GM19324 (cell line): ENCODE data around the gene MINK1.
"Not testable (repeated sequence)": the region's sequence is repeated elsewhere in the genome, so short reads cannot be mapped to it uniquely, and the experiment has no call there.

Source experiments
- ATAC-seq: cut with Tn5 transposase; IDR thresholded peaks from one replicate; pipeline ENCODE4 v1.9.1; 2021; ENCODE audit warnings: mild to moderate bottlenecking, moderate library complexity; ENCODE audit not compliant: unreplicated experiment, low FRiP score

The MINK1 gene

DNA sequence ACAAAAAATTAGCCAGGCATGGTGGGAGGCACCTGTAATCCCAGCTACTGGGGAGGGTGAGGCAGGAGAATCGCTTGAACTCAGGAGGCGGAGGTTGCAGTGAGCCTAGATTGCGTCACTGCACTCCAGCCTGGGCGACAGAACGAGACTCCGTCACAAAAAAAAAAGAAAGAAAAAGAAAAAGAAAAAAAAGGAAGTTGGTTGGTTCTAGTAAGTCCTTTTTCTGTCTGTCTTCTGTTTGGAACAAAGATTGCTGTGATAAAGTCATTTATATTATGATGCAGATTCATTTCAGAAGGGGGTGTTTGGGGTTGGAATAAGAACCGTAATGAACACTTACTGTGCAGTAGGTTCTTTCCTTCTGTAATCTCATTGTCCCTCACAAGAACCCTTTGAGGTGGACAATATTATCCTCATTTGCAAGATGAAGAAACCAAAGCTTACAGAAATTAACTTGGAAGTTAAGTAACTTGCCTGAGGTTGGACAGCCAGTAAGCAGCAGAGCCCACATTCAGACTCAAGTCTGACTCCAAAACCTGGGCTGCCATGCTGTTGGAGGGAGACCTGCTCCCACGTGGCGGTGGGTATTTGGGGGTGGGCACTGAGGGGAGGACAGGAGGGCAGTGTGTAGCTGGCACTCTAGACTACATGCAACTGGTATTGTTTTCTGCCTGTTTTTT lies 10.3 kb downstream of the MINK1 start:
- no peak for ATAC-seq

DNA sequence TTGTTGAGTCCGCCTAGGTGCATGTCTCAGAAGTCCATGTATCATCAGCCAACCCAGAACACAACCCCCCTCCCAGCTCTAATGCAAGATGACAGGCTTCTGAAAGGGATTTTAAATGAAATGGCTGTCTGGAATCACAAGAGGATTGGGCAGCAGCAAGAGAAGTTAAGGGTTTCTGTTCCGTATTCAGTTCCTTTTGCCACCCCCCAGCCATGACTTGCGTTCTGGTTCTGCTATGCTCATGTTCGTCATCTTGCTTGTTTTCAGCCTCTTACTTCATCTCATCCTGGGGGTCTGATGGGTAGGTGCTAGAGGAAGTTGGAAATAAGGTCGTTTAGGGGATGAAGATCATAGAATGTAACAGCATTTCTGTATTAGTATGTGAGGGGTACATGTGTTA lies 12.0 kb downstream of the MINK1 start:
- no peak for ATAC-seq

DNA sequence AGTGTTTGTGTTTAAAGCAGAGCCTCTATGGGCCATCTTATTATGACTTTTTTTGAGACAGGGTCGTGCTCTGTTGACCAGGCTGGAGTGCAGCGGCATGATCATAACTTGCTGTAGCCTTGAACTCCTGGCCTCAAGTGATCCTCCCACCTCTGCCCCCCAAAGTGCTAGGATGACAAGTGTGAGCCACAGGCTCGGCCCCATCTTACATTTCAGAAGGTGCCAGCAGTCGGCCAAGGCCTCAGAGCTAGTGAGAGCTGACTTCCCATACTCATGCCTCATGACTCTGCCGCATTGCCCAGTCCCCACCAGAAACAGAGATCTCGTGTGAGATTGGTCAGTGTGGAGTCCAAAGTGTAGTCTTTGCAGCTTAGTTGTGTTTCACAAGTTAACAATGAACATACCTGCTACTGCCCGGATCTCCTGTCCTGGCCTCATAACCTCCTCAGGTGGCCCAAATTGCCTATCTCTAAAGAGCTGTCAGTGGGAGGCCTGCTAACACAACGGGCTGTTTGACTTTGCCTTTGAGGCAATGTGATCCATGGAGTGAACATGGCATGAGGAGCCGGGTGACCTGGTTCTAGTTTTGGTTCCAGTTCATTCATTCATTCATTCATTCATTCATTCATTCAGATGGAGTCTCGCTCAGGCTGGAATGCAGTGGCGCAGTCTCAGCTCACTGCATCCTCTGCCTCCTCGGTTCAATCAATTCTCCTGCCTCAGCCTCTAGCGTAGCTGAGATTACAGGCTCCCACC lies 13.7 kb downstream of the MINK1 start:
- ATAC-seq, result no peak

DNA sequence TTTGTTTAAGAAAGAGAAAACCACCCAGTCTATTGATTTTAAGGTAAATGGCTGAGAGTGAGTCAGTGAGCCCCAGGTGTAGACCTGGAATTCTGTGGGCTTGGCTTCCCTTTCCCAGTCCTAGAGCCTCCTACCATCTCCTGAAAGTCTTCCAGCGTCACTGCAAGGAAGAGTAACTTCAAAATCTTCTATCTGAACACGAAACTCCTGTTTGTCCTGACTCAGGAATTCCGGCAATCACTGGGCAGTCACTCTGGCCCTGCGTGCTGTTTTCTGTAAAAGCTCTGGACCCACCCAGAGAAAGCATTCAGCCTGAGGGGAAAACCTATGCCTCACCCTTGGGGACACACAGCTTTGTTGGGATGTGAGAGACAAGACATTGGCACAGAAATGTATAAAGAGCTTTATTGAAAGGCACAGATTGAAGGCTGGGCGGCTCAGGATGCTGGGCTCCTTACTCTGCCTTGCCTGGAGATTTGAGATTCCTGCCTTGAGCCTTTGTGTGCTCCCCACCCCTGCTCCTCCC lies 15.9 kb downstream of the MINK1 start:
- no peak for ATAC-seq

DNA sequence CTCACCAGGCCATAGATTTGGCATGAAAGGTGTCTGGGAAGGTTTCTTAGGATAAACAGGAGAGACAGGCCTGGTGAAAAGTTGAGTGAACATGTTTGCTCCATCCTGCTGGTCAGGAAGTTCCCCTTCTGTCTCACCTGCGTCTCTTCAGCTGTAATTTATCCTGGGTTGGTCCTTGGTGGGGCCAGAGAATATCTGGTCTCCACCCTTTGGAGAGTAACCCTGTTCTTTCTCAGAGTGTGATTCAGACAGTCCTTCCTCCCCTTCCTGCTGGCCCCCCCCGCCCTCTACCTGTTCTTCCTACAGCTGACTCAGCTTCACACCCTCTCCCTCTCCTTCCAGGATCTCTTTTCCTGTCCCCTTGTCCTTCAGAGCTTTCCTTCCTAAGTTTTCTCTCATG lies 17.1 kb downstream of the MINK1 start:
- ATAC-seq, result no peak

DNA sequence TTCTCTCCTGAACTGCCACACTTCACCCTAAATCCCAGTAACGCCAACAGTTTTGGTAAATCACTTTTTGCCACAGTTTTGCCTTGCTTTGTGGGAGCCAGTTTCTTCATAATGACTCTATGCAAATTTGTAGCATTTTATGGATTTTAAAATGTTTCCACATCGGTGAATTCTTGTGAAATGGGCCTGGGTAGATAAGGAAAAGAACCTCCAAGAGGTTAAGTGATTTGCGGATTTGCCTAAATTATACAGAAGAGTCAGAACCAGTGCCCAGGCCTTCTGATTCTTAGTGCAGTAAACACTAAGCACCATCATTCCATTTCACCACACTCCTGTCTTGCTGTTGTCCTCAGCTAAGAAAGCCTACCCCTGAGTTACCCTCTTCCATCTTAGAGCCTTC lies 17.9 kb downstream of the MINK1 start:
- ATAC-seq, result no peak

DNA sequence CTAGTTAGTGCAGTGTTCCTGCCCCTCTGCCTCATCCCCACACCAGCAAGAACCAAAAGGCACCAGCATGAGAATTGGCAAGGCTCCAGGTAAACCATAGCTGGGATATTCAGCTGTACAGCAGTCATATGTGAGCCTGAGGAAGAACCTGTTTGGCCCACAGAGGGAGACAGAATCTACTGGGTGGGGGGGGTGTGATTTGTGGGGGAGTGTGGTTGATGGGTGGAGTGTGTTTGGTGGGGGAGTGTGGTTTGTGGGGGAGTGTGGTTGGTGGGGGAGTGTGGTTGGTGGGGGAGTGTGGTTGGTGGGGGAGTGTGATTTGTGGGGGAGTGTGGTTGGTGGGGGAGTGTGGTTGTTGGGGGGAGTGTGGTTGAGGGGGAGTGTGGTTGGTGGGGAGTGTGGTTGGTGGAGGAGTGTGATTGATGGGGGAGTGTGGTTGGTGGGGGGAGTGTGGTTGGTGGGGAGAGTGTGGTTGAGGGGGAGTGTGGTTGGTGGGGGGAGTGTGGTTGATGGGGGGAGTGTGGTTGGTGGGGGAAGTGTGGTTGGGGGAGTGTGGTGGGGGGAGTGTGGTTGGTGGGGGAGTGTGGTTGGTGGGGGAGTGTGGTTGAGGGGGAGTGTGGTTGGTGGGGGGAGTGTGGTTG lies 19.5 kb downstream of the MINK1 start:
- ATAC-seq, result no peak

DNA sequence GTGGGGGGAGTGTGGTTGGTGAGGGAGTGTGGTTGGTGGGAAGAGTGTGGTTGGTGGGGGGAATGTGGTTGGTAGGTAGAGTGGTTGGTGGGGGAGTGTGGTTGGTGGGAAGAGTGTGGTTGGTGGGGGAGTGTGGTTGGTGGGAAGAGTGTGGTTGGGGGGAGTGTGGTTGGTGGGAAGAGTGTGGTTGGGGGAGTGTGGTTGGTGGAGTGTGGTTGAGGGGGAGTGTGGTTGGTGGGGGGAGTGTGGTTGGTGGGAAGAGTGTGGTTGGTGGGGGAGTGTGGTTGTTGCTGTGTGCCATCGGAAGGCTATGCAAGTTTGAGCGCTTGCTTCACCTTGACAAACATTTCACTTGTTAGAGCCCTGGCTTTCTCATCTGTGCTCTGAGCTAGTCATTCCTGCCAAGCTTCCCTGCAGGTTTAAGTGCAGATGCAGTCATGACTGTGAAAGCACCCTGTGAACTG lies 20.1 kb downstream of the MINK1 start:
- no peak for ATAC-seq

DNA sequence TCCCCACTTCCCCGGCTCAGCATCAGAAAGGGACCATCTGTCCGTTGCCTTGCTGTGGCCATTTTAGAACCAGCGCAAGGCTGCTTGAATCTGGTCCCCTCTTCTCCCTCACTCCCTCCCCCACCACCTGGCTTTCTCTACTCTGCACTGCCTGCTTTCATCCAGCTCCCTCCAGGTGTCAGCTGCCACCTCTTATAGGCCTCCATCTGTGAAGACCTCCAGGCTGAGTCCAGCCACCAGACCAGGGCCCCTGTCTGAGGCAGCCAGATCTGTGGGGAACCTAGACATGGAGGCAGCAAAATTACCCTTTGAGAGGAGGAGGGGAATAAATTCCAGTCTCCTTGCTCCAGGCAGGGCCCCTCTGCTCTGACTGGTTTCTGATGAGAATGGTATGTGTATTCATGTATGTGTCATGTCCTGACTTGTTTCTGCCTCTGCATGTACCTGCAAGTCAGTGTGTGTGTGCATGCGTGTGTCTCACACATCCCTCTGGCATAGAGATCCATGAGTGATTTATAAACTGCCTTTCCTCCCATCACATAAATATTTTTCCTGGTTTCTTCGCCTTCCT lies 21.1 kb downstream of the MINK1 start:
- no peak for ATAC-seq

DNA sequence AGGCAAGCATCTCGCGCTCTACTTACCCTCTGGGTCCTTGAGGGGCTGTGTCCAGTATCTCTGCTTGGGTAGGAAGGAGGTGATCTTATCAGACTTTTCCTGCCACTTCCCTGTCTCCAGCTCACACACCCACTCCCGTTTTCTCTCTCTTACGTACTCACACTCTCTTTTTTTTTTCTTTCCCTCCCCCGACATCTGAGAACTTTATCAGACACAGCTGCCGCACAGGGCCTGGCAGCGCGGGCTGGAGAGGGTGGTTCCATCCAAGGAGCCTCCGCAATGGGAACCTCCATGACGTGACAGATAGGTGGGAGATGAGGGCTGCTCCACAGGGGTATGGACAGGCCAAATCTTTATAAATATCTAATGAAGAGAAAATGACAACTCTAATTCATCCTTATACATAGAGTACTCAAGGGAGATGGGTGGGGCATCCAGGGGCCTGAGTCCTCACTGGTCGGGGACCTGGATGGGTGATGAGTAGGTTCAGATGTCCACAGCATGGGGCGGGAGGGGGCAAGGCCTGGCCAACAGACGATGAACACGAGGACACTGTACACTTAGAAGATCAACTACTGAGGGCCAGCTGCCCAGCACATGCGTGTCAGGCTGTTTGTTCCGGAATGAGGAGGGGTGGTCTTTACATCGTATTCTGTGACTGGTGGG lies 23.3 kb downstream of the MINK1 start:
- no peak for ATAC-seq

DNA sequence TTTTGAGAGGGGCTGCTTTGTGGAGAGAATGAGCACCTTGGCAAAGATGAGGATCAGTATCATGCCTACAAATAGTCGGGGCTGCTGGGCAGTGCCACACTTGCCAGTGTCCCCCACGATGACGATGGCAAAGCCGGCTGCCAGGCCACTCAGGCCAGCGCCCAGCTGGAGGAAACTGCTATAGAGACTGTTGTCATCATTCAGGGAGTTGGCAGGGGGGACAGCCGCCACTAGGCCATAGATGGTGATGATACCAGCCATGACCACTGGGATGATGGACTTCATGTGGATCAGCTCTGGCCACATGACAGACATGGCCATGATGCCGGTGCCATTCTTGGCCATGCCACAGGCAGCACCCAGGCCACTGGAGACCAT lies 23.8 kb downstream of the MINK1 start:
- ATAC-seq, result no peak

DNA sequence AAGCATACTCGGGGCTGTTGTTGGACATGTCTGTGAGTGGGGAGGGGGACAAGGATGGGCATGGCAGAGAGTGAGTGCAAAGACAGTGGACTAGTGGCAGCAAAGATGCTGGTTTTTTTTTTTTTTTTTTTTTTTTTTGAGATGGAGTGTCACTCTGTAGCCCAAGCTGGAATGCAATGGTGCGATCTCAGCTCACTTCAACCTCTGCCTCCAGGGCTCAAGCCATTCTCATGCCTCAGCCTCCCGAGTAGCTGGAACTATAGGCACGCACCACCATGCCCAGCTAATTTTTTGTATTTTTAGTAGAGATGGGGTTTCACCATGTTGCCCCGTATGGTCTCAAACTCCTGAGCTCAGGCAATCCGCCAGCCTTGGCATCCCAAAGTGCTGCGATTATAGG lies 24.2 kb downstream of the MINK1 start:
- ATAC-seq, result not testable (repeated sequence)

DNA sequence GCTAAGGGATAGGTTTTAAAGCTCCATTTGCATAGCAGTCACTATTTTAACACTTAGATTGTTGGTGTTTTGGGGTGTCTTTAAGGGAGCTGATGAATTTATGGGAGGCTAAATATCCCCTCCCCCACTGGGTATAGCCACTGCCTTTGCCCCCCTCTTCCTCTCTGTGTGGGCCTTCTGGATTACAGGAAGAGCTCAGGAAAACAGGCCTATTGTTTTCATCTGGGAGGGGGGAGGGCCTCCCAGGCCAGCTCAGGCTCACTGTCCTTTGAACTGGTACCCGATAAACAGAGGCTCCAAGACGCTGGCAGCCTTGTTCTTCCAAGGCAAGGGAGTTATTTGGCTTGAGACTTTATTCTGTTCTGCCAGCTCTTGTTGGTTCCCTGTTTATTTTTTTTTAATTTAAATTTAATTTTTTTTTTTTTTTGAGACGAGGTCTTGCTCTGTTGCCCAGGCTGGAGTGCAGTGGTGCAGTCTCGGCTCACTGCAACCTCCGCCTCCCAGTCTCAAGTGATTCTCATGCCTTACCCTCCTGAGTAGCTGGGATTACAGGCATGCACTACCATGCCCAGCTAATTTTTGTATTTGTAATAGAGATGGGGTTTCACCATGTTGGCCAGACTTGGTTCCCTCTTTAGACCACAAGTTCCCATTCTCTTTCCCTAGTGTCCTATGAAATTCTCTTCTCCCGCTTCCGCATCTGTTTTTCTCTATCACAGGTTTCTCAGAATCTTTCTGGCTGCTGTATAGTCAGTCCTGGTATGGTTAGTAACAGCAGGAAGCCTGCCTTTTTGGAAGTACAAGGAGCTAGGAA lies 25.1 kb downstream of the MINK1 start:
- no peak for ATAC-seq

DNA sequence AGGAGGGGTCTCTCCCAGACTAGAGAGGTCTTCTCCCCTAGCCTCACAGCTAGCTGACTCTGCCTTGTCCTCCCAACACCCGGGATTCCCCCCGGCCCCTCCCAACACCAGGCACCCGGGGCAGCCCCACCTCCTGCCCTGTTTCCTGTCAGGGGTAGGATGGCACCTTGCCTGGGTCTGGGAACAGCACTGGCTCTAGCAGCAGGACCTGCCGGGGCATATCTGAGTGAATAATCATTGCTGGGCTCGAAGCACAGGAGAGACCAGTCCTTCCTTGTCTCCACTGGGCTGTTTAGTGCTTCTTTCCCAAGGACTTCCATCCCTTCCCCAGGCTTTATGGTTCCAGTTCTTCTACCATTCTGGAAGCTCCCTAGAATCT lies 25.7 kb downstream of the MINK1 start:
- no peak for ATAC-seq

DNA sequence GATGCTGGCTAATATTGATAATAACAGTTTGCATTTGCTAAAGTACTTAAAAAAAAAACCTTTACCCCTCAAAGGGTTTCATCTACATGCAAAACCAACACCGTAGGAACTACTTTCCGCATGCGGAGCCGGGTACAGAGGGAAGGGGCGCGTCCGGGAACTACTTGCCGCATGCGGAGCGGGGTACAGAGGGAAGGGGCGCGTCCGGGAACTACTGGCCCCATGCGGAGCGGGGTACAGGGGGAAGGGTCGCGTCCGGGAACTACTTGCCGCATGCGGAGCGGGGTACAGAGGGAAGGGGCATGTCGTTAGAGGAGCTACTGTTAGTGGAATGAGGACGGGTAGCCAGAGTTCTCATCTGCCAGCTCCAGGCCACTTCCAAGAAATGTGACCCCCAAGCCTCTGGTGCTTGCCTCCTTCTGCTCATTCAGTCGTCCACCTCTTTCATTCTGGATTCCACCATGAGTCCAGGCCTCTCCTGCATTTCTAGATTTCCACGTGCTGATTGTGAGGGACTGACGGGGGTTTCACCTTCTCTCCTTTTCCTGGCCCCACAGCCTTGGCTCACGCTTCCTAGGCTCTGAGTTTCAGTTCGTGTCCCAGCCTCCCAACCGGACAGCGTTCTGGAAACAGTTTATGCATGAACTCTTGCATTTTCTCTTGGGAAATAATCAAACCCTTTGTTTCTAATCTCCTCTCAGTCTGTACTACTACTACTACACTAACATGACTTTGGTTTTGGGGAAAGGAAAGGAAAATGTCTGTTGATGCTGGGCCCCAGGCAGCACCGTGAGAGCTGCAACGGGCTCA lies 26.9 kb downstream of the MINK1 start:
- ATAC-seq, result no peak

DNA sequence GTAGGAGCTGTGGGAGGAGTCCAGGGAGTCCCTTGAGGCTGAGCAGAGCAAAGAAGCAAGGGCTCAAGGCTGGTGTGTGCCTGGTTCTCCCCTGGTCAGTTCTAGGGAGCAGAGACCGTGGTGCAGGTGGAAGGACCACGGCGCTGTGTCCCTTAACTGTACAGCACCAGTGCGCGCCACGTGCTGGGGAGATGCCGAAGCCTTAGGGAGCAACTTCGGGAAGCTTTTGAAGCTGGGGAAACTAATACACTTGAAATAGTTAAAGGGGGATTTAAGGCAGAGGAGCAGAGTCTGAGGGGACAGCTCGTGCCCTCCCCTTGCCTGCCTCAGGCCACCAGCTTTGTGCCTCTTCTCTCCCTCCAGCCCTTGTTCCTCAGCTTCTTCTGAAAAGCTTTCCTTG lies 27.5 kb downstream of the MINK1 start:
- no peak for ATAC-seq

DNA sequence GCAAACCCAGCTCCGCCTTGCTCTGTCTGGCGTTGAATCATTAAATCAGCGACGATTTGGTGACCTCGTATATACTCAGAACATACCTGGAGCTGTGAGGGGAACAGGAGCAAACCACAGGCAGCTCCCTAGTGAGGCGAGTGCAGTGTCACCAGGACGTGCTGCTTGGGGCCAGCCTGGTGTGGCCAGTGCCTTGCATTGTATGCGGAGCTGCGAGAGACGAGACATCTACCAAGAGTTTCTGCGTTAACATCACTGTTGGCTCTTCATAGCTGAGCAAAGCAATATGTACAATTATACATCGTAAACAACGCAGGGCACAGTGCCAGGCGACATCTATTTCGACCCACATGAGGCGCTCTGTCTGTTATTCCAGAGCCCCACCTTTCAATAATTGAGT lies 27.9 kb downstream of the MINK1 start:
- ATAC-seq, result no peak

DNA sequence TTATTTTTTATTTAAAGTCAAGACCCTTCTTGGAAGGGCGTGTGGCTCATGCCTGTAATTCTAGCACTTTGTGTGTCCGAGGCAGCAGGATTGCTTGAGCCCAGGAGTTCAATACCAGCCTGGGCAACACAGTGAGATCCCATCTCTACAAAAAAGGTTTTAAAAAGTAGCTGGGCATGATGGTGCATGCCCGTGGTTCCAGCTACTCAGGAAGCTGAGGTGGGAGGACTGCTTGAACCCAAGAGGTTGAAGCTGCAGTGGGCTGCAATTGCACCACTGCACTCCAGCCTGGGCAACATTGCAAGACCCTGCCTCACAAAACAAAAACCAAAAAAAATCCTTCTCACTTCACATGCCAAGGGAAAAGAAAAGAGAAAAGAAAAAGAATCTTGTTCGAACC lies 29.6 kb downstream of the MINK1 start:
- ATAC-seq, result no peak

DNA sequence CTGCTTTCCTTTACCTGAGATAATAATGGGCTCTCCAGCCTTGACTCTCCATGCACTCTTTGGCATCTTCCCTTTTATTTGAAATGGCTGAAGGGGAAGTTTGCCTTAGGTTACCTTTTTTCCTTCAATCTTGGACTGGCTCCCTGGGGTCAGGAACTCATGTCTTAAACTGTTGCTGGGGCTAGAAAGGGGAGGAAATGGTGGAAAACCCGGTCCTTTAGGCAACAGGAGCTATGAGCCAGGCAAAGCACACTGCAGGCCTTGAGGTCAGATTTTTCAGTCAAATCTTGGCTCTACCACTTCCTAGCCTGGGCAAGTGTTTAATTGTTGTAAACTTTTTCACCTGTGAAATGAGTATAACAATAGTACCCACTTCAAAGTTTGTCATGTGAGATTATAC lies 30.2 kb downstream of the MINK1 start:
- no peak for ATAC-seq
